LNCAP (cell line): Measurements from ENCODE around the gene GALE.

ENCODE experiments used
- TF ChIP-seq, protein P1 (sequence below): fragments of 450-650 bp; IDR thresholded peaks from 2 replicates; pipeline ENCODE4 v1.5.1; 2017; ENCODE audit warnings: mild to moderate bottlenecking

GALE gene

DNA sequence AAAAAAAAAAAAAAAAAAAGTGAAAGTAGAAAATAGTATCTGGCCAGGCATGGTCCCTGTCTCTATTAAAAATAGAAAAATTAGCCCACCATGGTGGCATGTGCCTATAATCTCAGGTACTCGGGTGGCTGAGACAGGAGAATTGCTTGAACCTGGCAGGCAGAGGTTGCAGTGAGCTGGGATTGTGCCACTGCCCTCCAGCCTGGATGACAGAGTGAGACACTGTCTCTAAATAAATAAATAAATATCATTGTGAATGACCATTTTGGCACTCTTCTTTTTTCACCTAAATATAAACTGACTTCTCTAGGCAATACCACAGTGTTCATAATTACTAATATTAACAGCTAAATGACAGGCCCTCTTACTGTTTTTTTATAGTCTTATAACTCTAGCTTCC, 42.7 kb downstream of the GALE start:
- TF ChIP-seq, protein P1, sequence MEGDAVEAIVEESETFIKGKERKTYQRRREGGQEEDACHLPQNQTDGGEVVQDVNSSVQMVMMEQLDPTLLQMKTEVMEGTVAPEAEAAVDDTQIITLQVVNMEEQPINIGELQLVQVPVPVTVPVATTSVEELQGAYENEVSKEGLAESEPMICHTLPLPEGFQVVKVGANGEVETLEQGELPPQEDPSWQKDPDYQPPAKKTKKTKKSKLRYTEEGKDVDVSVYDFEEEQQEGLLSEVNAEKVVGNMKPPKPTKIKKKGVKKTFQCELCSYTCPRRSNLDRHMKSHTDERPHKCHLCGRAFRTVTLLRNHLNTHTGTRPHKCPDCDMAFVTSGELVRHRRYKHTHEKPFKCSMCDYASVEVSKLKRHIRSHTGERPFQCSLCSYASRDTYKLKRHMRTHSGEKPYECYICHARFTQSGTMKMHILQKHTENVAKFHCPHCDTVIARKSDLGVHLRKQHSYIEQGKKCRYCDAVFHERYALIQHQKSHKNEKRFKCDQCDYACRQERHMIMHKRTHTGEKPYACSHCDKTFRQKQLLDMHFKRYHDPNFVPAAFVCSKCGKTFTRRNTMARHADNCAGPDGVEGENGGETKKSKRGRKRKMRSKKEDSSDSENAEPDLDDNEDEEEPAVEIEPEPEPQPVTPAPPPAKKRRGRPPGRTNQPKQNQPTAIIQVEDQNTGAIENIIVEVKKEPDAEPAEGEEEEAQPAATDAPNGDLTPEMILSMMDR, result no peak

DNA sequence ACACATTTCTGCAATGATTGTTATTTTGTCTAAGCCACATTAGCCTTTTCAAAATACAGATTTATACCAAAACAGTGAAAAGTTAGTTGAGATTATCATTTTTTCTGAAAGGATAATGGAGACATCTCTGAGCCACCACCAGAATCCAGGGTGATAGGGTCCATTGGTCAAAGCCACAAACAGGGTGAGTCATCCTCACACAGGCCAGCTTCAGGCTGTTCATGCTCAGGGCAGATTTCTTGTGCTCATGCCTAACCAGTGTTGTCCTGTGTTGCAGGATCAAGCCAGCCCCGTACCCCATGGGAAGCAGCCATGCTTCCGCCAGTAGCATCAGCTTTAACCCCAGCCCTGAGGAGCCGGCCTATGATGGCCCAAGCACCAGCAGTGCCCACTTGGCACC, 43.9 kb downstream of the GALE start:
- TF ChIP-seq, protein P1, result no peak

DNA sequence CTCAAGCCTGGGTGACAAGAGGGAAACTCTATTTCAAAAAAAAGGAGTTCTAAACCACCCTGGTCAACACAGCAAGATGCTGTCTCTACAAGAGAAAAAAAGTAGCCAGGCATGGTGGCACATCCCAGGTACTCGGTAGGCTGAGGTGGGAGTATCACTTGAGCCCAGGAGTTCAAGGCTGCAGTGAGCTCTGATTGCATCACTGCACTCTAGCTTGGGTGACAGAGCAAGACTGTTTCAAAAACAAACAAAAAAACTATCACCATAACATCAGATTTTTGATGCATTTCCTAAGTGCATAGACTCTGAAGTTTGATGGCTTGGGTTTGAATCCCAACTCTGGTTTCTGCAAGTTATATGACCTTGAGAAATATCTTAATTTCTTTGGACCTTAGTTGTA, 47.6 kb downstream of the GALE start:
- TF ChIP-seq, protein P1, result no peak

DNA sequence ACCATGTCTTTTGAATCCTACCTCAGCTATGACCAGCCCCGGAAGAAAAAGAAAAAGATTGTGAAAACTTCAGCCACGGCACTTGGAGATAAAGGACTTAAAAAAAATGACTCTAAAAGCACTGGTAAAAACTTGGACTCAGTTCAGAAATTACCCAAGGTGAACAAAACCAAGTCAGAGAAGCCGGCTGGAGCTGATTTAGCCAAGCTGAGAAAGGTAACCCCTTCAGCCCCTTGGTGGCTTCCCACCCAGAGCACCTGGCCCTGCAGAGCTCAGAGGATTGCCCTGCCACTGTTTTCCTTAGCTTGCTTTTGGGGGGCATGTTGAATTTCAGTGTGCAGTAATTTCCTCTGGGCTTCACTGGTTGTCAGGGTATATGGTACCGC, 48.7 kb downstream of the GALE start:
- TF ChIP-seq, protein P1, result no peak

DNA sequence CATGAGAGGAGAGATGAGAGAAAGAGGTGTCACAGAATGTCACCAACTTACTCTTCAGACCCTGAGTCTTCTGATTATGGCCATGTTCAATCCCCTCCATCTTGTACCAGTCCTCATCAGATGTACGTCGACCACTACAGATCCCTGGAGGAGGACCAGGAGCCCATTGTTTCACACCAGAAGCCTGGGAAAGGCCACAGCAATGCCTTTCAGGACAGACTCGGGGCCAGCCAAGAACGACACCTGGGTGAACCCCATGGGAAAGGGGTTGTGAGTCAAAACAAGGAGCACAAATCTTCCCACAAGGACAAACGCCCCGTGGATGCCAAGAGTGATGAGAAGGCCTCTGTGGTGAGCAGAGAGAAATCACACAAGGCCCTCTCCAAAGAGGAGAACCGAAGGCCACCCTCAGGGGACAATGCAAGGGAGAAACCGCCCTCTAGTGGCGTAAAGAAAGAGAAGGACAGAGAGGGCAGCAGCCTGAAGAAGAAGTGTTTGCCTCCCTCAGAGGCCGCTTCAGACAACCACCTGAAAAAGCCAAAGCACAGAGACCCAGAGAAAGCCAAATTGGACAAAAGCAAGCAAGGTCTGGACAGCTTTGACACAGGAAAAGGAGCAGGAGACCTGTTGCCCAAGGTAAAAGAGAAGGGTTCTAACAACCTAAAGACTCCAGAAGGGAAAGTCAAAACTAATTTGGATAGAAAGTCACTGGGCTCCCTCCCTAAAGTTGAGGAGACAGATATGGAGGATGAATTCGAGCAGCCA, 49.3 kb downstream of the GALE start:
- TF ChIP-seq, protein P1, result peak; percentile 50

DNA sequence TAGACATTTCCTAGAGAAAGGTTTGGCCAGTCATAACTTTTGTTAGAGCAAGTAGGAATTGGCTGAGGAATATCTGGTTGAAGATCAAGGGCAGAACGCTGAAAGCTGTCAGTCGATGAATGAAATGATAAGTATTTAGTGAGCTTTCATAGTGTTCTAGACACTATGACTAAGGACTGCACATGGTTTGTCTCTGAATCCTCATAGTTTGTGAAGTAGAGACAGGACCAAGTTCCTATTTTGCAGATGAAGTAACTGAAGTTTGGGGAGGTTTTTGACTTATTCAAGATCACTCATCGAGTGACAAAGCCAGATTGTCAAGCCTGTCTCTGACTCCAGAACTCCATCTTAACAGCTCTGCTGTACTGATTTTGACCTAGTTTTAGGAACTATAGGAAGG, 52.5 kb downstream of the GALE start:
- TF ChIP-seq, protein P1, result no peak
